Right lung (tissue), 5 donors: Measurements from ENCODE around the gene LLGL2. TPM values are rescaled to one million over a fixed set of nuclear protein-coding genes. Genes with fewer than 3 reads are reported as not detected.
"Not testable (repeated sequence)": the region's sequence is repeated elsewhere in the genome, so short reads cannot be mapped to it uniquely, and the experiment has no call there.

Source experiments
- DNase-seq, 2 donors: peaks; one replicate each; pipeline ENCODE4 v3.0.0-alpha.2; 2013
- polyA plus RNA-seq, 5 donors: library from polyadenylated mRNA; unstranded; fragments of 120-200 nt; gene quantifications; one replicate each; pipeline versions ENCODE4 v1.2.1 to v1.2.3, GENCODE V29; 2013; ENCODE audit warnings: inconsistent platforms in 1 of 5, low replicate concordance in 1 of 5; ENCODE audit not compliant: insufficient read length in 5 of 5, insufficient read depth in 1 of 5

Gene LLGL2
- polyA plus RNA-seq, 5 donors = 29.3 to 67.0 (median 49.0) TPM

DNA sequence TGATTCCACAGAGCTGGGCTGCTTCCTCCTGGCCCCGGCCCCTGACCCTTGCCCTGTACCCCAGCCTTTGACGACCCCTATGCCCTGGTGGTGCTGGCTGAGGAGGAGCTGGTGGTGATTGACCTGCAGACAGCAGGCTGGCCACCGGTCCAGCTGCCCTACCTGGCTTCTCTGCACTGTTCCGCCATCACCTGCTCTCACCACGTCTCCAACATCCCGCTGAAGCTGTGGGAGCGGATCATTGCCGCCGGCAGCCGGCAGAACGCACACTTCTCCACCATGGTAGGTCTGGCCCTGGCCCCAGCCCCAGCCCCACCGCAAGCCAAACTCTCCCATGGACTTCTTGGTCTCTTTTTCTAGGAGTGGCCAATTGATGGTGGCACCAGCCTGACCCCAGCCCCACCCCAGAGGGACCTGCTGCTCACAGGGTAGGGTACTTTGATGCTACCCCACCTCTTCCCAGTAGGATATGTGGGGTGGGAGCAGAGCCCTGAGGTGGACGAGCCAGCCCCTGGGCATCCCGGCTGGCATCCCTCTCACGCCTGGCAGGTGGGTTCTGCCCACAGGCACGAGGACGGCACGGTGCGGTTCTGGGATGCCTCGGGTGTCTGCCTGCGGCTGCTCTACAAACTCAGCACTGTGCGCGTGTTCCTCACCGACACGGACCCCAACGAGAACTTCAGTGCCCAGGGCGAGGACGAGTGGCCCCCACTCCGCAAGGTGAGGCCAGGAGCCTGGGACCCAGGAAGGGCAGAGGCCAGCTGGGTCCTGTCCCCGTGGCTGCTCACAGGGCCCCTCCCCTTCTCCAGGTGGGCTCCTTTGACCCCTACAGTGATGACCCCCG lies 43.1 kb downstream of the LLGL2 start:
- no peak for DNase-seq

DNA sequence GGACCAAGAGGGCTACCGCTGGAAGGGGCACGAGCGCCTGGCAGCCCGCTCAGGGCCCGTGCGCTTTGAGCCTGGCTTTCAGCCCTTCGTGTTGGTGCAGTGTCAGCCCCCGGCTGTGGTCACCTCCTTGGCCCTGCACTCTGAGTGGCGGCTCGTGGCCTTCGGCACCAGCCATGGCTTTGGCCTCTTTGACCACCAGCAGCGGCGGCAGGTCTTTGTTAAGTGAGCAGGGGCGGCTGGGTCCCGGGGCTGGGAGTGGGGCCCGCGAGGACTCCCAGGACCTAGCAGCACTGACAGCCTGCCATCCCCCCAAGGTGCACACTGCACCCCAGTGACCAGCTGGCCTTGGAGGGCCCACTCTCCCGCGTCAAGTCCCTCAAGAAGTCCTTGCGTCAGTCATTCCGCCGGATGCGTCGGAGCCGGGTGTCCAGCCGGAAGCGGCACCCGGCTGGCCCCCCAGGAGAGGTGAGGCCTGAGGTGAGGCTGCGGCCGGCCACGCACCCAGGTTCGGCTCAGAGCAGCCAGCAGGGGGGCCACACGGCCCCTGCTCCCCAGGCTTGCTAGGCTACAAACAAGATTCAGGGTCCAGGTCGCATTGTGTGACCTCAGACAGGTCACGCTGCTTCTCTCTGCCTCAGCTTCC lies 44.7 kb downstream of the LLGL2 start:
- DNase-seq = no peak

DNA sequence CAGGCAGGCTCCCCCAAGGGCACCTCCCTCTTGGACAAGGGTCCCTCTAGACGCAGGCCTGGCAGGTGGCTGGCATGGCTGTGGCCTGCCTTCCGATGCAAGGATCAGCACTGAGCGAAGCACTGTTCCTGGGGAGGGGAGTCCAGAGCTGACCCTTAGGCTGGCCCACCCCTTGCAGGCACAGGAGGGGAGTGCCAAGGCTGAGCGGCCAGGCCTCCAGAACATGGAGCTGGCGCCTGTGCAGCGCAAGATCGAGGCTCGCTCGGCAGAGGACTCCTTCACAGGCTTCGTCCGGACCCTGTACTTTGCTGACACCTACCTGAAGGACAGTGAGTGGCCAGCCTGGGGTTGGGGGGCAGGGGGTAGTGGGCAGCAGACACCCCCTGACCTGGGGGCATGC lies 45.3 kb downstream of the LLGL2 start:
- no peak for DNase-seq

GRCh38 chr17:75571197-75571884 lies 45.8 kb downstream of the LLGL2 start:
- peak in 1 of 2 donors; percentile 6 for DNase-seq

GRCh38 chr17:75571885-75572215 lies 46.4 kb downstream of the LLGL2 start:
- no peak for DNase-seq

DNA sequence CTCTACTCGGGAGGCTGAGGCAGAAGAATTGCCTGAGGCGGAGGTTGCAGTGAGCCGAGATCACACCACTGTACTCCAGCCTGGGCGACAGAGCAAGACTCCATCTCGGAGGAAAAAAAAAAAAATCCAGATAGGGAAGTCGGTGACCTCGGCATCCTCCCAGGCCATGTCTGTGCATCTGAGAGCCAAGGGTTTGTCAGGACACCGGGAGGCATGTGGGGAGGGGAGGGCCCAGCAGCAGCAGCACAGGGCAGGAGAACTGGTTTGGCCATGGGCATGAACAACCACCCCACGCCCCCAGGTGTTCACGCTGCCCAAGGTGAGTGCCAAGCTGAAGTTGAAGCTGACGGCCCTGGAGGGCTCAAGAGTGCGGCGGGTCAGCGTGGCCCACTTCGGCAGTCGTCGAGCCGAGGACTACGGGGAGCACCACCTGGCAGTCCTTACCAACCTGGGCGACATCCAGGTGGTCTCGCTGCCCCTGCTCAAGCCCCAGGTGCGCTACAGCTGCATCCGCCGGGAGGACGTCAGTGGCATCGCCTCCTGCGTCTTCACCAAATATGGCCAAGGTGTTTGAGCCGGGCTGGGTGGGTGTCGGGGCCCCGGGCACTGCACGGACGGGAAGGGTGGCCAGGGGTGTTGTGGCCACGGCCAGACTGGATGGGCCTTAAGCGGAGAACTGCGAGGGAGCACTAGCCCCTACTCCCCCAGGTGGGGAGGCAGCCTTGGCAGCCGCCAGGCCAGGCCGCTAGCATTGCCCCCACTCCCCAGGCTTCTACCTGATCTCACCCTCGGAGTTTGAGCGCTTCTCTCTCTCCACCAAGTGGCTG lies 47.4 kb downstream of the LLGL2 start:
- DNase-seq = no peak

DNA sequence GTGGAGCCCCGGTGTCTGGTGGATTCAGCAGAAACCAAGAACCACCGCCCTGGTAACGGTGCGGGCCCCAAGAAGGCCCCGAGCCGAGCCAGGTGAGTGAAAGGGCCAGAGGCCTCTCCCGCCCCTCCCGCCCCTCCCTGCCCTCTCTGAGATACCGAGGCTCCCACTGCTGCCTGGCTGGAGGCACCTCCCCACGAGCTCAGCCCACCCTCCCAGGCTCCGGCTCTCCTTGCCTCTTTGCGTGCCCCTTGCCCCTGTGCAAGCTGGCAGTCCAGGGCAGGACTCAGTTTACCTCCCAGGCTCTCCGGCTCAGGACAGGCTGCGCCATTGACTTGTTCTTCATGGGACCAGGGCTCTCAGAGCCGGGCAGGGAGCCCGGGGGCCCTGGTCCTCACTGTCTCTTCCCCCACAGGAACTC lies 48.1 kb downstream of the LLGL2 start:
- DNase-seq = no peak

DNA sequence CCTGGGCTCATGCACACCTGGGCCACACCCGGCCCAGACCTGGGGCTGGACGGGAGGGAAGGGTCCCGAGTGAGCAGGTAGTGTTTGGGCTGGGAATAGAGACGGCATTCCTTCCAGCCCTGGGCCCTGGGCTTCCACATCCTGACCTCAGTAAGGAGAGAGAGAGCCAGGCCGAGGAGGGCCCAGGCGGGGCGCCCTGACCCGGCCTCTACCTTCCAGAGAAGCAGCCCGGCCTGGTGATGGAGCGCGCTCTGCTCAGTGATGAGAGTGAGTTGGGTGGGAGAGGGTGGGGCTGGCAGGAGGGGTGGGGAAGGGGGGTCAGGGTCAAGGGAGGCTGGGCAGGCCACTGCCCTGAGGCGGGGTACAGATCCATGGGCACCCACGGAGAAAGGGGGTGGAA lies 48.5 kb downstream of the LLGL2 start:
- DNase-seq = no peak

- no peak for DNase-seq
These were observed 49.0 kb downstream of the LLGL2 start for GRCh38 chr17:75574404-75575036.

DNA sequence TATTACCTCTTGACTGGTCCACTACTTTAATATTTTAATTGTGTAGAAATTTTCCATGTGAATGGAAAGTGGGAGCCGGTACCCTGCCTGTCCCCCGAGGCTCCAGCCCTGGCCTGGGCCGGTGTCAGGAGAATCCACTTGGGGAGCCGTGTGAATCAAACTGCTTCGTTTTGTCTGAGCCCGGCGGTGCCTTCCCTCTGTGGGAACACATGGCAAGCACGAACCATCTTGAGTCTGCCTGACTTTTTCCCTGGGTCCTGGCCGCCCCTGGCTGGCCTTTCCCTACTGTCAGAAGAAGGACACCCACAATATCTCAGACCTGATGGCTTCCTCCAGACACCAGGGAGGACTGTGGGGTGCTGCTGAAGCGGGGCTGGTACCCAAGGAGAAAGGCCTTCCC lies 49.7 kb downstream of the LLGL2 start:
- no peak for DNase-seq

- no peak for DNase-seq
These were observed 50.2 kb downstream of the LLGL2 start for GRCh38 chr17:75575728-75576127.

DNA sequence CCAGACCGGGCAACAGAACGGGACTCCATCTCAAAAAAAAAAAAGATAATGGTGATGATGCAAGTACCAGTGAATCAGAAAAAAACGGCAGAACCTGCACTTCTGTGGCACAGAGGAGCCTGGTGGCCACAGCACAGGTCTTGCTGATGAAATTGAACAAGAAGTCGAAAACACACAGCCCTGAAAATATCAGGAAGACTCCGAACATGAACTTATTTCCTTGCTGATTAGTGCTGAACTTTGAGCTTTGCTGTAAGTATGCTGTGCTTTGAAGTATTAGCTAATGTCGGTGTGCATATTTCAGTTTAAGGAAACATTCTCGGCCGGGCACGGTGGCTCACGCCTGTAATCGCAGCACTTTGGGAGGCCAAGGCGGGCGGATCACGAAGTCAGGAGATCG lies 51.2 kb downstream of the LLGL2 start:
- DNase-seq = no peak

- not testable (repeated sequence) for DNase-seq
These were observed 55.7 kb downstream of the LLGL2 start for GRCh38 chr17:75581121-75581725.

- DNase-seq = not testable (repeated sequence)
These were observed 57.7 kb downstream of the LLGL2 start for GRCh38 chr17:75583197-75583596.

DNA sequence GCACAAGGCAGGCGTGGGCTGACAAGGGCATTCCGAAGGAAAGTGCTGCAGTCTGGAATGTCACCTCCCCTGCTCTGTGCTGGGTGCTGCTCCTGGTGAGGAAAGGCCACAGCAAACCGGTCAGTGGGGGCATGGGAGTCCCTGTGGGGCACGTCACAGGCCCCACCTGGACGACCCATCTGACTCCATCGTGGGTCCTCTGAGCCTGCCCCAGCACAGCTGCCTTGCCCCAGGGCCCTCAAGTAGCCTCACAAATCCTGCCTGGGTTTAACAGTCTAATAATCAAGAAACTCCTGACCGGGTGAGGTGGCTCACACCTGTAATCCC lies 59.3 kb downstream of the LLGL2 start:
- no peak for DNase-seq

DNA sequence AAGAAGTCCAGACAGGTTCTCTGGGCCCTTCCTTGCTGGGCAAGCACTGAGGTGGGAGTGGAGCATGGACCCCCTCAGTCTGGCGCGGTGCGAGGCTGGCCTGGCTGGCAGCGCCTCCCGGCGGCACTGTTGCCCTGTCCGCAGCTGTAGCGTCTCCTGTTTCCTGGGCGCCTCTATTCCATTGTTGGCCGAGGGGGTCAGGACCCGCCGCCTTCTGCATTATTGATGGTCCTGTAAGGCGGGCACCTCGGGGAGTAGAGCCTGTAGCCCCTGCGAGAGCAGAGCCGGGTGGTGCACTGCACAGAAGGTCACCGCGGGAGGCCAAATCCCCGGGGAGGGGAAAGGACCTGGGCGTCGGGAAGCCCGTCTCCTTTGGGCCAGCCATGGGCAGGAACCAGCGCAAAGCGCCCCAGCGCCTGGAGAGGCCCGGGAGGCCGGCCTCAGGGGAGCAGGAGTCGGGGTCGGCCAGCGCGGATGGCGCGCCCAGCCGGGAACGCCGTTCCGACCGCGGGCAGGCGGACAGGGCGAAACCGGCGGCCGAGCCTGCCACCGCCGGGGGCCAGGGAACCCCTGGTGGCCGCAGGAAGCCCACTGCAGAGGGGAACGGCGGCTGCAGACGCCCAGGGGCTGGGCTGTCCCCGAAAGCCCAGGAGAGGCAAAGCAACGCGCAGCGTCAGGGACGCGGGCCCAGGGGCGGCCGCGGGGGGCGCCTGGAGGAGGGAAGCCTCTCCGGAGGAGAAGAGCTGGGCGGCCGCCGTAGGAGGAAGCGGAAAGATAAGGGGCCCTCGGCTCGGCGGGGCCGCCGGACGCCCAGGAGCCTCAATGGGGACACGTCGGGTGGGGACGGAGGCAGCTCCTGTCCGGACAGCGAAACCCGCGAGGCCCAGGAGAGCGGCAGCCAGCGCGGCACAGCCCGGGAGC lies 62.4 kb downstream of the LLGL2 start, which contains the start of gene MYO15B:
TSS of gene MYO15B (plus strand) at position 126 of the 921 bp plus-strand sequence. CDS start at position 384, 258 bp downstream.
- DNase-seq = peak; percentile 75 to 78

DNA sequence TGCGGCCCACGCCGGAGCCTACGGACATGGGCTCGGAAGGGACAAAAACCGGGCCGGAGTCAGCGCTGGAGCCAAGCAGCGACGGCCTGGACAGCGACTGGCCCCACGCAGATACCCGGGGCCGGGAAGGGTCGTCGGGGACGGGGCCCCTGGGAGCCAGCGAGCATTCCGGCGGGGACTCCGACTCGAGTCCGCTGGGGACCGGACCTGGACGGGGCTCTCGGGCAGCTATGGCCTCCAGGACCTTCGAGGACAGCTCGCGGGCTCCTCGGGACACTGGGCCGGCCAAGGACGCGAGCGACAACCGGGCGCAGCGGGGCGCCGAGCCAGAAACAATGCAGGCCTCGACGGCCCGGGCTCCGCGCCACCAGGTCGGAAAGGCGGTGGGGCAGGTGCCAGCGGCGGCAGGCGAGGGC lies 63.1 kb downstream of the LLGL2 start:
- DNase-seq = peak; percentile 42 to 69

DNA sequence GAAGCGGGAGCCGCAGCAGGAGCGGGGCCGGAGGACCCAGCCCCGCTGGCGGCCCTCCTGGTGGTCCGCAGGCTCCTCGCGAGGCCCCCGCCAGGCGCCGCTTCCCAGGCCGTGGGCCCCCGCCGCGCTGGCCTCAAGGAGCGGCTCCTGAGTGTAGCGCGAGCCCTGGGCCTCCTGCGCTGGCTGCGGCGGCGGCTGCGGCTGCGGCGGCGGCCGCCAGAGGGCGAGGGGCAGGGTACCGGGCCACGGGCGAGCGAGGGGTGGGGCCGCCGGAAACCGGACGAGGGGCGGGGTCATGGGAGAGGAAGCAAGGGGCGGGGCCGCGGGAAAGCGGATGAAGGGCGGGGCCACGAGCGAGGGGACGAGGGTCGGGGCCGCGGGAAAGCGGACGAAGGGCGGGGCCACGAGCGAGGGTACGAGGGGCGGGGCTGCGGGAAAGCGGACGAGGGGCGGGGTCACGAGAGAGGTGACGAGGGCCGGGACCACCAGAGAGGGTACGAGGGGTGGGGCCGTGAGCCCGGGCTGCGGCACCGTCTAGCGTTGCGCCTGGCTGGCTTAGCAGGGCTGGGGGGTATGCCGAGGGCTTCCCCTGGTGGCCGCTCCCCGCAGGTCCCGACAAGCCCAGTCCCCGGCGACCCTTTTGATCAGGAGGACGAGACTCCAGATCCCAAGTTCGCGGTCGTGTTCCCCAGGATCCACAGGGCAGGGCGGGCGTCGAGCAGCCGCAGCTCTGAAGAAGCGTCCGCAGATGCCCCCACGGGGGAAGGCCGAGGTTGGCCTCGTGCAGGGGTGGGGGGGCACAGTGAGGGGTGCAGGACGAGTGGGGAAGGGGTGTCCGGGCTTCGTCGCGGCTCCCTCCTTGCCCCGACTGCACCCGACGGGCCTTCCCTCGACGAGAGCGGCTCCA lies 63.8 kb downstream of the LLGL2 start:
- DNase-seq = peak; percentile 90 to 92

- DNase-seq = no peak
These were observed 64.4 kb downstream of the LLGL2 start for GRCh38 chr17:75589919-75590303.
